NCI-H446 treated with DMSO at 0.1 percent for 48 hours (cell line): ENCODE measurements around the gene OXER1.

ENCODE experiments used
- DNase-seq: peaks from one replicate; lab custom pipeline; 2025; lab: John Stamatoyannopoulos, UW

The OXER1 gene

DNA sequence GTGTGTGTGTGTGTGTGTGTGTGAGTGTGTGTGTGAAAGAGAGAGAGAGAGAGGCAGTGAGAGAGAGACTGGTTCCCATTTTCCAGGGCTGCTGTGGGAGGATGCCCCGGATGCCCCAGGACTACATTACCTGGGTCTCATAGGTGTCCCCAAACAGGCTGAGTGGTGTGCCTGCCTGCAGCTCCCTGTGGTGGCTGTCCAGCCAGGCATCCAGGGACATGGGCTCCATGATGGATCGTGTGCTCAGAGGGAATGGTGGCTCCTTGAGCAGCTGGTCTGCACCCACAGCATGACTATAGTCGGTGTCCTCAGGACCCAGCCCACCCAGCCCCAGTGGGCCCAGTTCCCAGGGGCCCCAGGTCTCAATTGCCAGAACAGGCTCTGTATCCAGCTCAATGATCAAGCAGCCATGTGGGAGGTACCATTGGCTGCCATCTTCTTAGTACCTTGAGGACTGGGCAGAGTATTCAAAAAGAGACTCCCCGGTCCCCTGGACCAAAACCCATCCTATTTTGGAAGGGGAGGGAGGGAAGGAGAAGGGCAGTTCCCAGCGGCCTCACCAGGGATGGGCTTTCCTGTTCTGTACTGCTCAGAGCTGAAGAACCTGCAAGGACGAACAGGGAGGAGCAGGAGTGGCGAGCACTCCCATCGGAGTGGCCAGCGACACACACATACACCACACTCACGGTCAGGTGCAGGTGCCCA is 5.8 kb upstream of the OXER1 start:
- no peak for DNase-seq

DNA sequence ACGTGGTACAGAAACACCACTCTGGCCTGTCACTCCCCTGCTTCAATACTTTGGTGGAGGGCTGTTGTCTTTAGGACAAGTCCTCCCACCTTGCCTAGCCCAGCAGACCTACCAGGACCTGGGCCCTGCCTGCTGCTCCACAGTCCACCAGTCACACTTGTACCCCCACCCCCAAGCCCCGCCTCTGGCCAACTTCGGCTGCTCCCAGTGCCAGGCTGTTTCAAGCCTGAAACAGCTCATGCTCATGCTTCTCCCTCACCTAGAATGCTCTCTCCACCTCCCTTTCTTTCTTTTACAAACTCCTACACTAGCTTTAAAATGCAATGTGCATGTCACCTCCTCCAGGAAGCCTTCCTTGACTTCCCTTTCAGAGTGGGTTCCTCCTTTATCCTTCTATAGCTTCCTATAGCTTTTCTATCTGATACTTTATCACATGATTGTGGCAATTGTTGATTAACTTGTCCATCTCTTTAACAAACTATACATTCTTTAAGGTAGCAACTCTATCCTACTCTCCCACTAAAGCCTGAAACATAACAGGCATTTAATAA is 4.8 kb upstream of the OXER1 start:
- DNase-seq, result no peak

DNA sequence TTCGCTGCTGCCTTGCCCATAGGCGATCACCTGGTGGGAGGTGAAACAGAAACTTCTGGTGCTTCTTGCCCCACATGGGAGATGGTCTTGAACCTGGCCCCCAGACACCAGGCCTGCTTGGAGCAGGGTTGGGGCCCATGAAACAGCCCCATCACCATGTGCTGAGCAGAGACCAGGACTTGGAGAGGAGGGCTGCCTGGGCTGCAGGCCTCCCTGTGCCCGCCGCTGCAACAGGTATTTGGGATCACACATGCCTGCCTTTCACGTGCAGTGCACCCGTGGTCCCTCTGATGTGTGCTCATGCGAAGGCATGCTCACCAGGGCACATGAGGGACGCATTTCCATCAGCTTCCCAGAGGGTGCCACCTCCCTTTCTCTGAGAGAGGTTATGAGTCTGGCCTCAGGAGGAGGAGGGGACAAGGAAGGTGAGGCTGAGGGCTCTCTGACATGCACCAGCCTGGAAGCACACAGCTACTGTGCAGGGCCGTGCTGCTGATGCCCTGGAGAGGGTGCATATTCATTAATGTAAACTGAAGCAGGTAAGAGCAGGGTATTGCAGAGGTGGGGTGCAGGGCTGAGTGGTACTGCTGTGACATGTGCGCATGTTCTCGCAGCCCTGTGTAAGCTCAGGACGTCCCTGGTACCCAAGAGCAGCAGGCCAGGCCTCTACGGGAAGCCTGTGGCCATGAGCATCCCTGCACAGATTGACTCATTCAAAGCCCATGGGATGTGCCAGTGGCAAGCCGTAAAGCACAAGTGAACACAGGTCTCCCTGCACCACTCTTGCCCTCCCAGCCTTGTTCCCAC is 4.2 kb upstream of the OXER1 start:
- DNase-seq, result no peak

DNA sequence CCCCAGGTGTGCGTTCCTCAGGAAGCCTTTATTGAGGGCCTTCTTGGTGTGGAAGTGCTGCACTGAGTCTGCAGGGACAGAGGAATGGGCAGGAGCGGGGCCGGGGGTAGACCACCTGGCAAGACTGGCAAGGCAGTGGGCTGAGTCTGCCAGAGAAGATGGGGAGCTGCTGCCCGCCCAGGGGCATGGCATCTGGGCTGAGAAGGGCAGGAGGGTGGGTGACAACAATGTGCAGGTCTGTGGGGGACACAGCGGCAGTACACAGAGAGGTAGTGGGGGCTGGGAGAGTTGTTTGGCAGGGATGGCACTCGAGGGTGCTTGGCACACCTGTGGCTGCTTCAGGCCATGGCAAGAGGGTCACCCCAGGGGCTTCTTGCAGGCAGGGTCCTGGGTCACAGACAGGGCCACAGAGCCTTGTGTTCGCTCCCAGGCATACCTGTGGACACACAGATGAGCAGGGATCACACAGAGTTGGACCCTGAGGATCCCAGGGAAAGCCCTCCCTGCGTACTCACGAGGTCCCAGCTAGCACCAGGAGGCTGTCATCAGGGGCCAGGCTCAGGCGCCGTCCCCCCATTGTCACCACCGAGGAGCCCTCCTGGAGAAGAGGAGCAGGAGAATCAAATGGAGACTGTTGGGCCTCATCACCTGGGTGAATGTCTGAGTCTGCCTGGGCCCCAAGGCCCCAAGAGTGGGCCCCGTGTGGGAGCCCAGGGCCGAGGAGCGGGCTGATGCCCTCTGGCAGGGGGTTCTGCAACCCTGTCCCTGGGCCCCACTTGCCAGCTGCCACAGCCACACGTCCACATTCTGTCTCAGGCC is 3.4 kb upstream of the OXER1 start:
- no peak for DNase-seq

DNA sequence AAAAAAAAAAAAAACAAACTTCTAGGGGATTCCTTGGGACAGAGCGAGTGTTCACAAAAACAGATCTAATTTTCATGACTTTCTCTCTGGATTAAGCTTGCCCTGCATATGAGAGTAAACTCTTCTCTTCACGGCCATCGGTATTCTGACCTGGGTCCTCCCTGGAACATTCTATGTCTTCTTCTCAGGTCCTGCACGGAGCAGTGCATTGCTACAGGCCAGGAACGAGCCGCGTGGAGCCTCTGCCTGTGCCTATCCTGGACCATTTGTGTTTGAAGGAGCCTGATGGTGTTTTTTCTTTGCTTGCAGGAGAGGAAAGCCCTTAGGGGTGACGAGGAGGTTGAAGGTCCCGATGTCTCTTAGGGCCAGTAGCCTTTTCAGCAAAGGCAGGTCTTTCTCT is 1.8 kb upstream of the OXER1 start:
- DNase-seq, result no peak

DNA sequence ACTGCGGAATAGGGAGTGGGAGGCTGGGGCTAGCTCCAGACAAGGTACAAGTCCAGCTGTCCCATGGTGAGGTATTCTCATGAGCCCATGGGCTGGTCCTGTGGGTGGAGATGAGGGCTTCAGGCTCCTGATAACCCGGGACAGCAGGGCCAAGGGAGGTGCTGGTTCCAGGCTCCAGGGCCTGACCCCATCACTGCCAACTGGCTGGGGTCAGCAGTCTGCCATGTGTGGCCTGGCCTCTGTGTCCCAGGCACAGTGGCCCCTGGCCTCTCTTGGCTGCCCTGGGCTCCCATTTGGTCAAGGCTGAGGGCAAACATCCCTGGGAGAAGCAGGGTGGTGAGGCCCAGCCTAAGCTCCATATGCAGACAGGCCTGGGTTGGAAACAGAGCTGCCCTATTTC is 966 bp upstream of the OXER1 start:
- DNase-seq, result no peak

DNA sequence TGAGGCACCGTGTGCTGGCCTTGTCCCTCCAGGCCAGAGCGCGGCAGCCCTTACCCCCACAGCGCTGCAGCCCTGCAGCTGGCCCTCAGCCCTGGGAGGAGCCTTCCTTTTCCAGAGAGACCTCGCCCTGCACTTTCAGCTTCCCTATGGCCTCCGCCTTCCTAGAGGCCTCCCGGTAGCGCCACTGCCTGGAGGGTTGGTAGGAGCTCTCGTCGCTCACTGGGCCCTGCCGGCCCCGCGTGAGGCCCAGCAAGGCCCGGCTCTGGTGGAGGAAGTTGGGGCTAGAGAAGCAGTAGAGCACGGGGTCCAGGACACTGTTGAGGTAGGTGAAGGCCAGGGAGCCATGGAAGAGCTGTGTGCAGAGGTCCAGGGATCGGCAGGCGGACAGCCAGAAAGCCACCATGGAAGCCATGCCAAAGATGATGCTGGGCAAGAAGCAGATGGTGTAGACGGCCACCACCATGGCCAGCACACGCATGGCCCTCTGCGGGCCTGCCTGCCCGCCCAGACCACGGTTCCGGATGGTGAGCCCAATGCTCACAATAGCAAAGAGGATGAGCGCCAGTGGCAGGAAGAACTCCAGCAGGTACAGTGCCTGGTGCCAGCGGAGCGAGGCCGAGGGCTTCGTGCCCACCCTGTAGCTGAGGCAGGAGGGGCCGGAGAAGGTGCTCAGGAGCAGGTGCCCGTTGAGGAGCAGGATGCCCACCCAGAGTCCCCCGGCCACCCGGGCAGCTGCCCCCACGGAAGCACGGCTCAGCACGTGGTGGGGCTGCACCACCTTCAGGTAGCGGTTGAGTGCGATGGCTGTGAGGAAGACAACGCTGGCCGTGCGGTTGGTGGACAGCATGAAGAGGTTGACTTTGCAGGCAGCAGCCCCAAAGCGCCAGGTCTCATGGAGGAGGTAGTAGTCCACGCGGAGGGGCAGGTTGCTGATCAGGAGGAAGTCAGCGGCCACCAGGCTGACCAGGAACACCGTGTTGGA is 821 bp downstream of the OXER1 start:
- no peak for DNase-seq

DNA sequence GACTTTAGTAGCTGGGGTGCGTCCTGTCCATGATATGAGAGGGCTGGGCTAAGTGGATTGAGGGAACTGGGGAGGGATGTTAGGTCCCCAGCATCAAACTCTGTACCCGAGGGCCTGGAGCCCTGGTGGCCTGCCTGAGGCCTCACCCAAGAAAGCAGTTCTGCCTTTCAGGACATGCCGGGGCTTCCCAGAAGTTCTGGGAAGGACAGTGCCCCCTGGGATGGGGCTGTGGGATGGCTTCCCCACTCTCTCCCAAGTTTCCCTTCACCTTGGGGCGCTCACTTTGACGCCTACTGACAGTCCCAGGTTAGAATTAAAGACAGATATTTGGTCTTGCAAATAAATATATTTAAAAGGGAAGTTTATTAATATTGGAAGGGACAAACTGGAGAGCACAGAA is 1.8 kb downstream of the OXER1 start:
- DNase-seq, result no peak

DNA sequence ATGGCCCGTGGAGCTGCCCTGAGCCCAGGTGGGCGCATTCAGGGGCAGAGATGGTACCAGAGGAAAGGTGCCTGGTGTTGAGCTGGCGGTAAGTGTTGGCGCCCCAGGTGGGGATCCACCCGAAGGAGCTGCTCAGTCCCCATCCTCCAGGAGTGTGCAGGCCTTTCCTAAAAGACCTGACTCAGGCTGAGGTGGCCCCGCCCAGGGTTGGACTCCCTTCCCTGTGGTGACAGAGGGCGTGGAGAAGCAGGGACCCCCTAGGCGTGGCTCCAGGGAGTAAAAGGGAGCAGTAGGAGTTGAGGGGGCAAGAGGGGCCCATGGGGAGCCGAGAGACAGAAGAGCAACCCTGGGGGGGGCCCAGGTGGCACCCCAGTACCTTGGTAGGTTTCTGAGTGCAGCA is 2.4 kb downstream of the OXER1 start:
- no peak for DNase-seq

DNA sequence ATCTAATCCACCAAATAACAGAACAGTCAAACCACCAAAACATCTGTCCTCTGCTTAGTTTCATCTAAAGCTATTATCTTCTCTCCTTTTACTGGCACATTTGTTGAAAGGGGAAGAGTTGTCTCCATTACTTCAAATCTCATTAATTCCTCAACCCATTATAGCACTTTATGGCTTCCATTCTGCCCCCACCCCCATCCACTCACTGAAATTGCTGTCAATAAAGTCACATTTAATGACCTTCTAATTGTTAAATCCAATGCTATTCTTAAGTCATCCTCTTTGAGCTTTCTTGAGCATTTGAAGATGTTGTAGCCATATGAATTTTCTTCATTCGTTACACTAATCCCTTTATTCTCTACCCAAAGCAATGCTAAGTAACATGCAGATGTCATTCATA is 5.2 kb downstream of the OXER1 start:
- no peak for DNase-seq

DNA sequence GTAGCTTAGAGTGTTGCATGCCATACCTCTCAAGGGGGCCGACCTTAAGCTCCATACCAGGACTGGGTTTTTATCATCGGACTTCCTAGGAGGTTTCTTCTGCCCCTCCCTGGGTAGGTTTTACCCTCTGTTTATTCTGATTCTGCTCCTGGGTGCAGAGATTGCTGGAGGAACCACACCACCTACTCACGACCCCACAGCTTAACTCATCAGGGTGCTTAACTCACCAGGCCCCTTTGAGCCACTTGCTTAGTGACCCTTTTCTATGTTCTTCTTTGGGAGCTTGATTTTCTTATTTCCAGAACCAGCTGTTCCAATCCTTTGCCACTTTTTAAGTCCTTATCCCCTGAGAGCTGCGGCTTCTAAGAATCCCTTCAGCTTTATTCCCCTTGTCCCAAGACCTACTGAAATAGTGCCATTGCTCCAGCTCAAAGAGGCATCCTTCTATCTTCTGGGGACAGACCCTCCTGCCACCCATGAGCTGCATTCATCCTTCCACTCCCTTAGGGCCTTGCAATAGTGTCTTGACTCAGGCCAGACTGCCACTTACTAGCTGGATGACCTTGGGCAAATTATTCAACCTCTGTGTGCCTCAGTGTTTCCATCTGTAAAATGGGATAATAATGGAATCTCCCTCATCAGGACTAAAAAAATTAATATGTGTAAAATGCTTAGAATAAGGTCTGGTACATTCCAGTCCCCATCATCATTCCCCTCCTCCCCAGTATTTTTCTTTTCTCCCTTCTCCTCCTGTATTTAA is 5.8 kb downstream of the OXER1 start:
- no peak for DNase-seq

DNA sequence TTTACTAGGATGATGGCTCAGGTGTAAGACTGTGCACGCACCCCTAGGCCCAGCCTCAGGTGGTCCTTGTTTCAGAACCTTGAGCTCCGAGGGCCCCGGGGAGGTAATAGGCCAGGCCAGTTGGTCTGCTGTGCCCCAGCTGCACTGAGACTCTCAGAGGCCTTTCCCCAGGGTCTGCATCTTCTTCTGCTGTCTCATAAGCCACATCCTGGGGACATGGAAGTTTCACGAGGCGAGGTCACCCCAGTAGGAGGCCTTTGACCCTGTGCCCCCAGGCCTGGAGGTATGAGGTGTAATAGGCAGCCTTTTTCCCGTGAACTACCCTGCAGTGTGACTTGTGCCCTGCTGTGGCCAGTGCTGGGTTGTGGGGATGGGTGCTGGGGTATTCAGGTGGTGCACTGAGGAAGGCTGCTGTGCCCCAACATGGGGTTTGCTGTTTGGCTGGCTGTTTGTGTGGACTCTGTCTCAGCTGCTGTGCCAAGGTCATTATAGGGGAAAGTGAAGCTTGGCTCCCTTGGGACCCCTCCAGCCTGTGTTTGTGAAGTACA is 6.9 kb downstream of the OXER1 start:
- no peak for DNase-seq

DNA sequence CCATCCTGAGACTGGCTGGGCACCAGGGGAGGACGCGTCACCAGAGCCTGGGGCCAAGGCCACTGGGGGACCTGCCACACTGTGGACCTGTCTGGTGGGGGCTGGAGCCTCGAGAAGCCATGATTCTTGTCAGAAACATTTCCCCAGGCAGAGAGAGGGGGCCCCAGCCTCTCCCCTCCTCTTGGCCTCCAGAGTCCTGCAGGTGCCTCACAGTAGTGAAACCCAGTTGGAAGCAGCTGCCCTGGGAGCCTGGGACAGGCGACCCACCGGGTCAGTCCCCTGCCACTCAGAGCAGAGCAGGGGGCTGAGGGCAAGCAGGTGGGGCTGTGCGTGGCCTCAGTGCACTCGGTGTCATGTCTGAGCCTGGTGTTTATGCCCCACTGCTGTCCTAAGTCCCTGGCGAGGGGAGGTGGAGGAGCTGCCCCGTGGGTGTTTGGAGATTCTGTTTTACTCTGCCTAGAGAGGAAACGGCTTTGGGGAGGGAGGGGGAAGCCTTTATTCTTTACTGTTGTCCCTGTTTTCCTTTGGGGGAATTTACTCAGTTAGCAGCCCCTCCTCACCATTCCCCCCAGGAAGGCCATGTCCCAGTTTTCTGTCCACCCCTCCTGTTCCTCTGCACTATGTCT is 7.7 kb downstream of the OXER1 start:
- no peak for DNase-seq

DNA sequence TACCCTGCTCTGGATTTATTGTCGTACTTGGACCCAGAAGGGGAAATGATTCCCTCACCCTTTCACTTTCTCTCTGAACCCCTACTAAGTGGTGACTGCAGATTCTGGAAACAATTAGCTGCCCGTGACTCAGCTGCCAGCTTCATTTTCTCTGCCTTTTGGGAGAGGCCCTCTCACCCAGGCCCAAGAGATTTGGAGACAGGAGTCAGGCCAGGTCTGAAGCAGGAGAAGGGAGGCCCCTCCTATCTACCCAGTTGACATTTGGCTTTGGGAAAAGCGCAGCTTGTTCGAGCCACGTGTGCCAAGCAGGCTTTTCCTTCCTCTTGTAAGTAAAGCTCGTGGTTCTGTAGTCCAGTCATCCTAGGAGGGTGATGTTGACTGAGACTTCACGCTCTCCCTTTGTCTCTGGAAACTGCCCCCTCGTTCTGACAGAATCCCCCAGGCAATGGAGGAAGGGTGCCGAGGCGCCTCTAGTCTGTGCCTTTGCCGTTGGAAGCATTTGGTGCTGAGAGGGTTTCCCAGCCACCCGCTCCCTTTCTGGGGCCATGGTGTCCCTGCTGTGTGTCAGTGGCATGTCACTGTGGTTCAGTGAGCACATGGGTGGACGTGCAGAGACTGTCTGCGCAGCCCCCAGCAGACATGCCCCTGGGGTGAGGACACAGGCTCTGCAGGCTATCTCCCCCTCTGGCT is 8.6 kb downstream of the OXER1 start:
- no peak for DNase-seq

DNA sequence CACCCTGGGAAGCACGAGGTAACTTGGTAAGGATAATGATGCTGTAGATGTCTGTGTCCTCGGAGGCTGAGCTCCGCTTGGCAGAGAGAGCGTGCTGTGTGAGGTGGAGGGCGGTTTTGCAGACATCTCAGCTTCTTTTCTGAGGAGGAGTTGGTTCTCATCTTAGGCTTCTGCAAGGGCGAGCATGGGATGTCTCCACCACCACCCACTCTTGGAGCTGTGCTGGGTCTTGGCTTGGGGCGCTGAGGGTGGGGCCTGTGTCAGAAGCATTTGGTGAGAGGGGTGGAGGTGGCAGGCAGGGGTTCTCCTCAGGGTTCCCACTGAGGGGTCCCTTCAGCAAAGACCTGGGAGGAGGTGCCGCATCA is 9.2 kb downstream of the OXER1 start:
- DNase-seq, result no peak

DNA sequence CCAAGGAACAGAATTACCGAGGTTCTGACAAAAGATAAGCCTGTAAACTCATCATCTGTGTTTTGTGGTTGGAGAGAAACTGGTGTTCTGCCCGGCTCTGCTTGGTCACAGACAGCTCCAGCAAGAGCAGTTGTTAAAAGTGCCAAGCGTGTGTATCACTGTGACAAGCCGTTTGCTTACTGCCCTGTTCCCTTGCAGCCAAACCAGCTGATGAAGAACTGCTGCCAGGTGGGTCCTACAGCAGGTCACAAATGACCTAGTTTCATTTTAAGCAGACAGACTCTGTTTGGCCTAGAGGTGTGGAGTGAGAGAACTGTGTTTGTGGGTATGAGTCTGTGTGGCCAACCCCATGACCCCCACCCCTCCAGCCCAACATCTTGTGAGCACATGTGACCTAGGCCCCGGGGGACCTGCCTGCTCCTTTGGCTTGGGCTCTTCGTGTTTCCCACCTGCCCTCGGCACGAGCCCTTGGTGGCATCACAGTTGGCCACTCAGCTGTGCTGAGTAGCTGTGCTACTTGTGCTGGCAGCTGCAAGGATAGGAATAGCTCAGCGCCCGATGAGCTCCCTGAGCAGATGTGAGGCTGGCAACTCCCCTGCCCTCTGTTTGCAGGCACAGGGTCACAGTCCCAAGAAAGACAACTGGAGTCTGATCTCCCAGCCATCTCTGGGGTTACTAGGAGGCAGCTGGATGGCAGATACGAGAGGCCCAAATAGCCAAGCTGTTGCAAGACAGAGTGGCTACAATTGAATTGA is 9.7 kb downstream of the OXER1 start:
- no peak for DNase-seq

DNA sequence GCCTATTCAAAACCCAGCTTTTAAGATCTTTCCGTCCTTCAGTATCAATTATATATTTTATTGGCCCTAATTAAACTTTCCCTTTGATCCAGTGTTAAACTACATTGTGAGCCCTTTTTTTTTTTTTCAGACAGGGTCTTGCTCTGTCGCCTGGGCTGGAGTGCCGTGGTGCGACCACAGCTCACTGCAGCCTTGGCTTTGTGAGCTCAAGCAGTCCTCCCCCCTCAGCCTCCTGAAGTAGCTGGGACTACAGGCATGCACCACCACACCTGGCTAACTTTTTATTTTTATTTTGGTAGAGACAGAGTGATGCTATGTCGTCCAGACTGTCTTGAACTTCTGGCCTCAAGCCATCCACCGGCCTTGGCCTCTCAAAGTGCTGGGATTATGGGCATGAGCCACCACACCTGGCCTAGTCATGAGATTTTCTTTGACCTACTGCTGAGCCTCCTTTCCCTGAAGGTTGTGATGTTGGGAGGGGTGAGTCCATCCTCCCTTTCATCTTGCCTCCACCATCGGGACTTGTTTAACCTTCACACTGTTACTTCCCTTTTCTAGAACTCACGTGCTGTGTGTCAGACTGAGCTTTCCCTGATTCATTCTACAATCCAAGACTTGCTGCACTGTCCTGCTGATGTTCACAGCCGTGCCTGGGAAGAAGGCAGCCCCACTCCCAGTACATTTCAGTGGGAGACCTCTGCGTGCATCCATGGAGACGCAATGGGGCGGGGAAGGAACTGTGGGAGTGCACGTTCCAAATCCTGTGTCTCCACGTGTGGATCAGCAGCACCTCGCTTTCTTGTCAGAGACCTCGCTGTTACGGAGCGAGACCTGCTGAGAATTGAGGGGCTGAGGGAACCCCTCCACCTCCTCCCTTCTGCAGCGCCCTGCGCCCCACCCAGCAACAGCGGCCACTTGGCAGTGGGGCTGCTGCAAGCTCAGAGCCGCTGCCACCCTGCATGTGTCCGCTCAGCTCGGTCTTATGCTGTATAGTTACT is 10.8 kb downstream of the OXER1 start:
- DNase-seq, result no peak
